K562 (cell line): ENCODE data around the gene ZNF441. TPM values are rescaled to one million over a fixed set of nuclear protein-coding genes. Genes with fewer than 3 reads are reported as not detected.

ENCODE experiments used
- ATF7 ChIP-seq: fragments of 450-650 bp; IDR thresholded peaks from 2 replicates; pipeline ENCODE4 v1.7.1; 2014; ENCODE audit warnings: mild to moderate bottlenecking, moderate library complexity
- DPF2 ChIP-seq: fragments of 450-650 bp; IDR thresholded peaks from 2 replicates; pipeline ENCODE4 v1.6.1; 2016
- ELF1 ChIP-seq: fragments of 200-800 bp; sonication (Bioruptor generic); IDR thresholded peaks from 2 replicates; pipeline ENCODE4 v1.6.1; 2016; ENCODE audit warnings: missing genetic modification characterization, missing compliant biosample characterization
- FIP1L1 ChIP-seq: fragments of 200-400 bp; formaldehyde crosslinking; IDR thresholded peaks from 2 replicates; pipeline ENCODE4 v1.6.1; 2018; ENCODE audit warnings: mild to moderate bottlenecking, low read depth, low read length; ENCODE audit not compliant: poor library complexity, severe bottlenecking
- LARP7 ChIP-seq: fragments of 450-650 bp; IDR thresholded peaks from 2 replicates; pipeline ENCODE4 v1.6.1; 2016
- MEF2A ChIP-seq: IDR thresholded peaks from 2 replicates; pipeline ENCODE4 v1.6.1; 2011; ENCODE audit warnings: low read depth, mild to moderate bottlenecking, low read length, moderate library complexity; ENCODE audit not compliant: control insufficient read depth
- NFXL1 ChIP-seq: fragments of 450-650 bp; formaldehyde crosslinking; IDR thresholded peaks from 2 replicates; pipeline ENCODE4 v1.4.0; 2021; ENCODE audit warnings: mild to moderate bottlenecking
- PHTF2 ChIP-seq: fragments of 250-450 bp; sonication (Bioruptor Pico); IDR thresholded peaks from 2 replicates; pipeline ENCODE4 v1.5.0; 2021; ENCODE audit warnings: mild to moderate bottlenecking
- POU5F1 ChIP-seq: fragments of 150-350 bp; IDR thresholded peaks from 2 replicates; pipeline ENCODE4 v1.6.1; 2014; ENCODE audit warnings: borderline replicate concordance, low read length, low read depth, mild to moderate bottlenecking; ENCODE audit not compliant: partially characterized antibody
- SMARCC2 ChIP-seq: fragments of 450-650 bp; IDR thresholded peaks from 2 replicates; pipeline ENCODE4 v1.6.1; 2017; ENCODE audit warnings: antibody characterized with exemption, moderate library complexity, mild to moderate bottlenecking, low read depth
- ZFX ChIP-seq: sonication (generic); formaldehyde crosslinking; IDR thresholded peaks from 2 replicates; pipeline ENCODE4 v1.8.0; 2022; ENCODE audit warnings: mild to moderate bottlenecking, missing genetic modification reagents, moderate library complexity
- ZNF23 ChIP-seq: fragments of 250-450 bp; sonication (Bioruptor Pico); IDR thresholded peaks from 2 replicates; pipeline ENCODE4 v1.4.0; 2020; ENCODE audit warnings: mild to moderate bottlenecking
- ZNF444 ChIP-seq: fragments of 250-450 bp; sonication (Bioruptor Pico); IDR thresholded peaks from 2 replicates; pipeline ENCODE4 v1.4.0; 2020; ENCODE audit warnings: mild to moderate bottlenecking, moderate library complexity
- ZNF830 ChIP-seq: fragments of 250-450 bp; sonication (Bioruptor Pico); IDR thresholded peaks from 2 replicates; pipeline ENCODE4 v1.5.0; 2021; ENCODE audit warnings: mild to moderate bottlenecking
- polyA plus RNA-seq, 8 experiments: library from polyadenylated mRNA; depleted of rRNA in 4 of 8; stranded (reverse) in 5 of 8; unstranded in 3 of 8; fragments of >200 nt; fragmentation: Nextera tagmentation in 2 of 8; fragmentation: Illumina TruSeq in 1 of 8; extraction: Ambion mirVana in 2 of 8; extraction: Trizol in 1 of 8; gene quantifications; 2 replicates each; pipeline versions ENCODE4 v1.2.1 to v1.2.3, GENCODE V29; 2011 to 2014; ENCODE audit warnings: inconsistent platforms in 1 of 8, missing spikeins in 1 of 8
- total RNA-seq, 7 experiments: library from RNA; depleted of rRNA in 6 of 7; stranded (reverse); fragments of >200 nt in 6 of 7; fragmentation: Illumina TruSeq in 2 of 7; extraction: Trizol in 2 of 7; gene quantifications; 2 replicates each; pipeline versions ENCODE4 v1.2.1 to v1.2.3, GENCODE V29; 2011 to 2021; ENCODE audit warnings: low replicate concordance in 1 of 7
- TF ChIP-seq, protein P1 (sequence below), 3 experiments: fragments of 200-800 bp in 1 of 3; fragments of 250-450 bp in 1 of 3; fragments of 450-650 bp in 1 of 3; sonication (Bioruptor Pico) in 1 of 3; sonication (Bioruptor generic) in 1 of 3; formaldehyde crosslinking in 1 of 3; IDR thresholded peaks; 2 replicates each; pipeline versions ENCODE4 v1.6.1 to v1.8.0; 2016 to 2022; ENCODE audit warnings: mild to moderate bottlenecking in 2 of 3, missing genetic modification characterization in 2 of 3, missing compliant biosample characterization in 1 of 3, moderate library complexity in 1 of 3
- TF ChIP-seq, protein P2 (sequence below): fragments of 150-350 bp; IDR thresholded peaks from 2 replicates; pipeline ENCODE4 v1.6.1; 2014; ENCODE audit warnings: low read depth, mild to moderate bottlenecking, low read length, borderline replicate concordance
- TF ChIP-seq, protein P3 (sequence below): fragments of 450-650 bp; IDR thresholded peaks from 2 replicates; pipeline ENCODE4 v1.6.1; 2016; ENCODE audit warnings: missing biosample characterization, missing genetic modification characterization

The ZNF441 gene
- total and polyA plus RNA-seq, 9 of the 15 experiments (the other 6 are each of a cell fraction or from before 2014, with no cell fraction given) = 1.9 to 14.0 (median 7.8) TPM

DNA sequence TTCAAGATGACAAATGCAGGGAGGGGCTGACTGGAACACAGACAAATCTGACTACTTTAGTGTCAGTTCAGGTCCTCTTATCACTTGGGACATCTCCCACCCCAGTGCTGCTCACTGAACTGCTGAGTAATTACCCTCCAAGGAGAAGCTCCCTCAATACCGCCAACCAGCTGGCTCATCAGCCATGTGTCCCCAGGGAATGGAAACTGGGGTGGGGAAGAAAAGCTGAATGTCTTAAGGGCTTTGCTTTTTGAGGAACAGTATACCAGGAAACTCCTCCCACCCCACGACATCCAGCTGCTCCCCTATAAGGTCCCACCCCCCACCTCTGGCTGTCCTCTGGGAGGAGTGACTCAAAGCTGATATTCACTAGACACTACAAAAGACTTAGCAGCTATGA, 30.1 kb upstream of the ZNF441 start (continued):
- TF ChIP-seq, protein P1, sequence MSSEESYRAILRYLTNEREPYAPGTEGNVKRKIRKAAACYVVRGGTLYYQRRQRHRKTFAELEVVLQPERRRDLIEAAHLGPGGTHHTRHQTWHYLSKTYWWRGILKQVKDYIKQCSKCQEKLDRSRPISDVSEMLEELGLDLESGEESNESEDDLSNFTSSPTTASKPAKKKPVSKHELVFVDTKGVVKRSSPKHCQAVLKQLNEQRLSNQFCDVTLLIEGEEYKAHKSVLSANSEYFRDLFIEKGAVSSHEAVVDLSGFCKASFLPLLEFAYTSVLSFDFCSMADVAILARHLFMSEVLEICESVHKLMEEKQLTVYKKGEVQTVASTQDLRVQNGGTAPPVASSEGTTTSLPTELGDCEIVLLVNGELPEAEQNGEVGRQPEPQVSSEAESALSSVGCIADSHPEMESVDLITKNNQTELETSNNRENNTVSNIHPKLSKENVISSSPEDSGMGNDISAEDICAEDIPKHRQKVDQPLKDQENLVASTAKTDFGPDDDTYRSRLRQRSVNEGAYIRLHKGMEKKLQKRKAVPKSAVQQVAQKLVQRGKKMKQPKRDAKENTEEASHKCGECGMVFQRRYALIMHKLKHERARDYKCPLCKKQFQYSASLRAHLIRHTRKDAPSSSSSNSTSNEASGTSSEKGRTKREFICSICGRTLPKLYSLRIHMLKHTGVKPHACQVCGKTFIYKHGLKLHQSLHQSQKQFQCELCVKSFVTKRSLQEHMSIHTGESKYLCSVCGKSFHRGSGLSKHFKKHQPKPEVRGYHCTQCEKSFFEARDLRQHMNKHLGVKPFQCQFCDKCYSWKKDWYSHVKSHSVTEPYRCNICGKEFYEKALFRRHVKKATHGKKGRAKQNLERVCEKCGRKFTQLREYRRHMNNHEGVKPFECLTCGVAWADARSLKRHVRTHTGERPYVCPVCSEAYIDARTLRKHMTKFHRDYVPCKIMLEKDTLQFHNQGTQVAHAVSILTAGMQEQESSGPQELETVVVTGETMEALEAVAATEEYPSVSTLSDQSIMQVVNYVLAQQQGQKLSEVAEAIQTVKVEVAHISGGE (CRISPR knock-in tag; IDR thresholded peaks at IDR 0.05) = no peak
- TF ChIP-seq ZNF830 (CRISPR knock-in tag) (no peak), SMARCC2 (no peak), ZNF444 (CRISPR knock-in tag) (no peak), LARP7 (no peak), DPF2 (peak; percentile 82), ZFX (no peak), FIP1L1 (no peak), POU5F1 (no peak), ATF7 (no peak), MEF2A (no peak), NFXL1 (CRISPR knock-in tag) (no peak), ZNF23 (no peak), PHTF2 (CRISPR knock-in tag) (no peak), ELF1 (tag) (no peak)
- TF ChIP-seq, protein P2, sequence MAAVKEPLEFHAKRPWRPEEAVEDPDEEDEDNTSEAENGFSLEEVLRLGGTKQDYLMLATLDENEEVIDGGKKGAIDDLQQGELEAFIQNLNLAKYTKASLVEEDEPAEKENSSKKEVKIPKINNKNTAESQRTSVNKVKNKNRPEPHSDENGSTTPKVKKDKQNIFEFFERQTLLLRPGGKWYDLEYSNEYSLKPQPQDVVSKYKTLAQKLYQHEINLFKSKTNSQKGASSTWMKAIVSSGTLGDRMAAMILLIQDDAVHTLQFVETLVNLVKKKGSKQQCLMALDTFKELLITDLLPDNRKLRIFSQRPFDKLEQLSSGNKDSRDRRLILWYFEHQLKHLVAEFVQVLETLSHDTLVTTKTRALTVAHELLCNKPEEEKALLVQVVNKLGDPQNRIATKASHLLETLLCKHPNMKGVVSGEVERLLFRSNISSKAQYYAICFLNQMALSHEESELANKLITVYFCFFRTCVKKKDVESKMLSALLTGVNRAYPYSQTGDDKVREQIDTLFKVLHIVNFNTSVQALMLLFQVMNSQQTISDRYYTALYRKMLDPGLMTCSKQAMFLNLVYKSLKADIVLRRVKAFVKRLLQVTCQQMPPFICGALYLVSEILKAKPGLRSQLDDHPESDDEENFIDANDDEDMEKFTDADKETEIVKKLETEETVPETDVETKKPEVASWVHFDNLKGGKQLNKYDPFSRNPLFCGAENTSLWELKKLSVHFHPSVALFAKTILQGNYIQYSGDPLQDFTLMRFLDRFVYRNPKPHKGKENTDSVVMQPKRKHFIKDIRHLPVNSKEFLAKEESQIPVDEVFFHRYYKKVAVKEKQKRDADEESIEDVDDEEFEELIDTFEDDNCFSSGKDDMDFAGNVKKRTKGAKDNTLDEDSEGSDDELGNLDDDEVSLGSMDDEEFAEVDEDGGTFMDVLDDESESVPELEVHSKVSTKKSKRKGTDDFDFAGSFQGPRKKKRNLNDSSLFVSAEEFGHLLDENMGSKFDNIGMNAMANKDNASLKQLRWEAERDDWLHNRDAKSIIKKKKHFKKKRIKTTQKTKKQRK = no peak
- TF ChIP-seq, protein P3, sequence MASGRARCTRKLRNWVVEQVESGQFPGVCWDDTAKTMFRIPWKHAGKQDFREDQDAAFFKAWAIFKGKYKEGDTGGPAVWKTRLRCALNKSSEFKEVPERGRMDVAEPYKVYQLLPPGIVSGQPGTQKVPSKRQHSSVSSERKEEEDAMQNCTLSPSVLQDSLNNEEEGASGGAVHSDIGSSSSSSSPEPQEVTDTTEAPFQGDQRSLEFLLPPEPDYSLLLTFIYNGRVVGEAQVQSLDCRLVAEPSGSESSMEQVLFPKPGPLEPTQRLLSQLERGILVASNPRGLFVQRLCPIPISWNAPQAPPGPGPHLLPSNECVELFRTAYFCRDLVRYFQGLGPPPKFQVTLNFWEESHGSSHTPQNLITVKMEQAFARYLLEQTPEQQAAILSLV = no peak
